Measurements from ENCODE around the gene FAM200C.

The FAM200C gene

DNA sequence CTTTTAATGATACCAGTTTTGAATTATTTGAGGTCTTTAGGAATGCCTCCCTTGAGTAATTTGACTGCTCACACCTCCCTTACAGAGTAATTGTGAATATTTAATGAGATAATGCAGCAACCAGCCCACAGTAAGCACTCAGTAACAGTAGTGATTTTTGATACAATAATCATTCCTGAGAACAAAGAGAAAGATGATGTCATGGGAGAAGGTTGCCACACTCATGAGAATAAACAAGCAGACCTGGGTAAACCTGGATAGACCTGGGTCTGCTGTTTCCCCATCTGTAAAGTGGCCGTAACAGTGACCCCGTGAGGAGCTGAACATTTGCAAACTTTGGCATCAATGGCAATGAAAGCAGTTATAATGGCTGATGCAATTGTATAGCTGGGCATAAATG, 33.6 kb downstream of the FAM200C start:
- DNase-seq, result no peak

- DNase-seq, result no peak
Observed at GRCh38 chr5:160363660-160364395, 36.0 kb downstream of the FAM200C start.

- no peak for DNase-seq
Observed at GRCh38 chr5:160363211-160363610, 36.6 kb downstream of the FAM200C start.

DNA sequence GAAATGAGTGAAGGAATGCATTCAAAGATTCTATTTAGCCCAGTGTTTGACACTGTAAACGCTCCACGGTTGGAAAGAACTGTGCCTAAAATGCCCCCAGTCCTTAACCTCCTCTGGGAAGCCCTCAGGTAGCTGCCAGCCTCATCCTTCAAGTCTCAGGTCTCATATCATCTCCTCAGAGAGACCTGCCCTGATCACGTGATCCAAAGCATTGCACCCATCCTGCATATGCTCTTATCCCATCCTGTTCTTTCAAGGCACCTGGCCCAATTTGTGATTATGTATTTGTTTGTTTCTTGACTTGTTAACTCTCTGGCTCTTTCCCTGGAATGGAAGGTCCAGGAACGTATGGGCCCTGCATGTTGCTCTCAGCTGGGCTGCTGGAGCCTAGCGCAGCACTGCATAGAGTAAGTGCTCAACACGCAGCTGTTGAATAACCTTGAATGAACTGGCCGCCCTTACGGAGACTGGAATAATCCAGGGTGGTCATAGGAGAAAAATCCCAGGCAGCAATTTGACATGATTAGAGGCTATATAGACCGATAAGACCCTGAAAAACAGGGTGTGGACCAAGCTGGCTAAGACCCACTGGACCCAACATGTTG, 38.1 kb downstream of the FAM200C start:
- no peak for DNase-seq

DNA sequence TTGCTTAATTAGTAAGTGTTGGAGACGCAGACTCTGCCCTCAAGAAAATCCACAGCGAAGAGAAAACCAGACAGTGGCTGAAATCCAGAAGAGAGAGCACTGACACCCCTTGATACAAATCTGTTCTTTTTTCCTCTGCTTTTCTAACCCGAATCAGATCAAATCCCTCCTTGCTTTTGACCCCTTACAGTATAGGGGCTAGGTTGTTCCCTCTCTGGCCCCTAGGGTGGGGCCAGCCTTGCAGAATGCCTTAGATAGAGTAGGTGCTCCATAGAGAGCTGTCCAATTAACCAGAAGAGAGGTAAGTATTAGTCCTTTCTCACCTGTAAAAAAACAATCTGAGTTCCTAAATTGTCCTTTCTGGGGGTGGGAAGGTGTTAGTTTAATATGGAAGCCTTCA, 39.5 kb downstream of the FAM200C start:
- no peak for DNase-seq

GRCh38 chr5:160359816-160360215, 40.0 kb downstream of the FAM200C start:
- no peak for DNase-seq

DNA sequence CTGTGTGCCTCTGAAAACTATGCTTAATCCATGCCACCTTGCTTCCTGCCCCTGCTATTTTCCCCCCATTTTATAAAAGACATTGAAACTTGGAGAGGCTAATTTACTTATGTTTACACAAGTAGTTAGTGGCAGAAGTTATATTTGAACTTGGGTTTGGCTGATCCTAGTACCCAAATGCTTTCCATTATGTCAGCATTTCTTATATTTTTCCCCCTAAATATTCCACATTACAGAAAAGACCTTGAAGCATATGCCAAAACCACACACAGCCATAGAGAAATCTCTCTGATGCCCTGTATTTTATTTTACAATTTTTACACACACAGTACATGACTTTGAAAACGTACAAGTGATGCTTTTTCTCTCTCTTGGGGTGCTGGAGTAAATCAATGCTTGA, 40.6 kb downstream of the FAM200C start:
- DNase-seq, result no peak

- DNase-seq, result no peak
Observed at GRCh38 chr5:160357861-160358411, 41.9 kb downstream of the FAM200C start.

DNA sequence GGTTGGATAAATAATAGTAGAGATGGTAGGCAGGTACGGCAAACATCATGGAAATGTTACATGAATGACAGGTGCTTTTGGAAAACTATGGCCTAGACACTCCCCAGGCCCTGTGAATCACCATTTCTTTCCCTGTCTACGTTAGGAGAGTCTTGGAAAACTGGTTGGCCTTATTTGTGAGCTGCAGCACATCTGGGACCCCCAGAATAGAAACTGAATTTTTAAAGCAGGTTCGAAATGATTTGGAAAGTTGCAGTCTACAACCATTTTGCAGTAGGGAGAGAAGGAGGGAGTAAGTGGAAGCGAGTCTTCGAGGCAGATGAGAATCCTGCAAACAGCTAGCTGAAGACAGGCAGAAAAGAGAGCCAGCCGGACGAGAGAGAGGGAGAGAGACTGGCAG, 42.5 kb downstream of the FAM200C start:
- no peak for DNase-seq

GRCh38 chr5:160356550-160357347, 43.1 kb downstream of the FAM200C start:
- DNase-seq, result no peak

GRCh38 chr5:160354666-160355065, 45.2 kb downstream of the FAM200C start:
- DNase-seq, result no peak

- no peak for DNase-seq
Observed at GRCh38 chr5:160353379-160353778, 46.5 kb downstream of the FAM200C start.

DNA sequence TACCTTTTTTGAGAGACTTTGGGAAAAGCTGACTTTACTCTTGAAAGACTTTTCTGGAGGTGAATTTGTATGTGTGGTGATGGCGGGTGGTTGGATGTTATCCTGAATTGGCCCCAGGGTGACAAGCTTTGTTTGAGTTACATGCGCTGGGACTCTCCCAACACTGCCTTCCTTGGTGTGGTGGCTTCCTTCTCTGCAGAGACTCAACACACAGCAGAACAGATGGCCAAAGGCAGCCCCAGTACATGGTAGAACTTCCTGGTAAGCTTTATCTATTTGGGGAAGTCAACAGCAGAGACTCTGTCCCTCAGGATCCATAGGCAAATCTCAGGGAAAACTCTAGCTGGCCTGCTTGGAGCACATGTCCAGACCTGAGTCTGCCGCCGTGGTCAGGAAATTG, 47.5 kb downstream of the FAM200C start:
- no peak for DNase-seq

DNA sequence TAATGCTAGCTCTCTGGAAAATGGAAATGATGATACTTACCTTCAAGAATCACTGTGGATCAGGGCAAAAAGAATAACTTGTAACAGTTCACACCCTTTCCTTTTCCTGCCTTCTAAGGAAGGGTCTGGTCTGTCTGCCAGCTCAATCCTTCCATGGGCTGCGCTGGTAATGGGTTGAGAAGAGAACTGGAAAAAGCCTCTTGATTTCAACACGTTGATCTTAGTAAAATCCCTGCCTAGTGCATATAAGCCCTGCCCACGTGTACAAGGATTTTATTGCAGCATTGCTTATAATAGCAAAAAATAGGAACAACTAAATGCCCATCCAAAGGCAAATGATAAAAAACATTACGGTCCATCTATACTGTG, 49.9 kb downstream of the FAM200C start:
- no peak for DNase-seq

DNA sequence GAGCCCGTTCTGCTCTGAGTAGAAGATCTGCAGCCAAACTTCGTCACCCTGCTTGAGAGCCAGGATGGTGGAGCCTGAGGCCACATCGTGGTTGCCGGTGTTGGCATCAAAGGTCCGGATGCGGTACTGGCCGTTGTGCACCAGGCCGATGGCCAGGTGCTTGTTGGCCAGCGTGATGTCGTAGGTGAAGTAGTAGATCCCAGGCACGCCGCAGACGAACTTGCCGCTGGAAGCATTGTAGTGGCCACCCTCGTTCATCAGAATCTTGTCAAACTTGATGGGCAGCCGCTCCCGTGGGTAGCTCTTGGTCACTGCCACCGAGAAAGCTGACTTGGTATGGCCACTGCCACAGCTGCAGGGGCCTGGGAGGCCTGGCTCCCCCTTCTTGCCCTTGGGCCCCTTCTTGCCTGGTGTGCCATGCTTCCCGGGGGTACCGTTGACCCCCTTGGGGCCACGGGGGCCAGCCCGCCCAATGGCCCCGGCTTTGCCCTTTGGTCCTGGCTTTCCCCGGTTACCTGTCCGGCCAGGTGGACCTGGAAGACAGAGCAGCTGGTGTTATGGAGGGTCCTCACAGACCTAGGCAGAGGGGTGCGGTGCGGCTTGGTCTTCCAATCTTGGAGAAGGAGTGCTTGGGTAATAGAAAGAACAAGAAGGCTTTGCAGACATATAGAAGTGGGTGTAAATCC, 50.5 kb downstream of the FAM200C start:
- no peak for DNase-seq

GRCh38 chr5:160348080-160348479, 51.8 kb downstream of the FAM200C start:
- no peak for DNase-seq

DNA sequence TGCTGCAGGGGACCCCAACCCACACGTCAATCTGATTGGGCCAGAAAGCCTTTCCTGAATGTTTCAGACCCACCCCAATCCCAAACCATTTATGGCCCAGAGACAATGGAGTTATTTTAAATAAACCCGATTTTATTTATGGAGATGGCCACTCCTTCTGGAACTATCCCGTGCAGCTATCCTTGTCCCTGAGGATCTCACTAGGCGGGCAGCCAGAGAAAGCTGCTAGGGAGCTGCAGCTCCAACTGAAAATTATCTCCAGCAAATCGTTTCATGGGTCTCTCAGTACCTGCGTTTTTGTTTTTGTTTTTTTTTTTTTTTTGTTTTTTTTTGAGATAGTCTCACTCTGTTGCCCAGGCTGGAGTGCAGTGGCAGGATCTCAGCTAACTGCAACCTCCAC, 52.4 kb downstream of the FAM200C start:
- DNase-seq, result no peak

Measured in activated CD4-positive, CD25-positive, alpha-beta regulatory T cell (primary cell).